Smooth muscle cell (in vitro differentiated cells): ENCODE results near the gene PNMA1. TPM values are rescaled to one million over a fixed set of nuclear protein-coding genes. Genes with fewer than 3 reads are reported as not detected.
A peak's percentile ranks its signal among the peaks of the same experiment; 100 is the strongest.

Experiments
- DNase-seq: peaks from one replicate; lab custom pipeline; 2025; ENCODE audit not compliant: unreplicated experiment; lab: John Stamatoyannopoulos, UW
- H2AFZ ChIP-seq: fragments of 200-600 bp; sonication (generic); 2 replicates; pipeline ENCODE4 v1.6.0; 2016; ENCODE audit warnings: antibody characterized with exemption, low read depth, mild to moderate bottlenecking
- H3F3A ChIP-seq: fragments of 200-600 bp; sonication (generic); 2 replicates; pipeline ENCODE4 v1.6.0; 2017; ENCODE audit warnings: antibody characterized with exemption, low read depth
- H3K27ac ChIP-seq: fragments of 200-600 bp; sonication (generic); 2 replicates; pipeline ENCODE4 v1.5.1; 2016; ENCODE audit warnings: low read depth, mild to moderate bottlenecking
- H3K27me3 ChIP-seq: fragments of 200-600 bp; sonication (generic); 2 replicates; pipeline ENCODE4 v1.6.1; 2016; ENCODE audit warnings: low read depth, mild to moderate bottlenecking
- H3K36me3 ChIP-seq: fragments of 200-600 bp; sonication (generic); 2 replicates; pipeline ENCODE4 v1.5.1; 2016; ENCODE audit warnings: low read depth
- H3K4me1 ChIP-seq: fragments of 200-600 bp; sonication (generic); 2 replicates; pipeline ENCODE4 v1.5.1; 2016; ENCODE audit warnings: low read depth
- H3K4me2 ChIP-seq: fragments of 200-600 bp; sonication (generic); 2 replicates; pipeline ENCODE4 v1.6.0; 2016; ENCODE audit warnings: mild to moderate bottlenecking
- H3K4me3 ChIP-seq: fragments of 200-600 bp; sonication (generic); 2 replicates; pipeline ENCODE4 v1.5.1; 2016; ENCODE audit warnings: mild to moderate bottlenecking
- H3K79me2 ChIP-seq: fragments of 200-600 bp; sonication (generic); 2 replicates; pipeline ENCODE4 v1.6.0; 2016; ENCODE audit warnings: low read depth, mild to moderate bottlenecking
- H3K9ac ChIP-seq: fragments of 200-600 bp; sonication (generic); 2 replicates; pipeline ENCODE4 v1.6.0; 2016; ENCODE audit warnings: low read depth
- H3K9me3 ChIP-seq: fragments of 200-600 bp; sonication (generic); replicated peaks from 2 replicates; pipeline ENCODE4 v1.5.1; 2016; ENCODE audit warnings: low read depth
- H4K20me1 ChIP-seq: fragments of 200-600 bp; sonication (generic); 2 replicates; pipeline ENCODE4 v1.6.0; 2016; ENCODE audit warnings: low read depth
- CTCF ChIP-seq: fragments of 200-600 bp; sonication (generic); IDR thresholded peaks from 2 replicates; pipeline ENCODE4 v1.5.1; 2017; ENCODE audit warnings: borderline replicate concordance, mild to moderate bottlenecking, antibody characterized with exemption; ENCODE audit not compliant: insufficient read depth, poor library complexity, severe bottlenecking
- WGBS: methylation state at CpG from one replicate; pipeline ENCODE4 v1.1.7; 2016; ENCODE audit warnings: low lambda C conversion rate; 5-methylcytosine and 5-hydroxymethylcytosine counted together
- polyA plus RNA-seq: library from polyadenylated mRNA; unstranded; fragments of >200 nt; fragmentation: Nextera tagmentation; extraction: Ambion mirVana; gene quantifications from 2 replicates; pipeline ENCODE4 v1.2.1, GENCODE V29; 2016
- total RNA-seq: library from RNA; depleted of rRNA; stranded (reverse); fragments of >200 nt; gene quantifications from 2 replicates; pipeline ENCODE4 v1.2.3, GENCODE V29; 2014

PNMA1 gene
- total and polyA plus RNA-seq, 2 experiments from 2014 or later, result 22.4 to 52.7 TPM

- DNase-seq, result no peak
- peaks cover 25% of the 10 kb centered on the region for H4K20me1 ChIP-seq
- H3K79me2 ChIP-seq, result no peaks in the 10 kb centered on the region
- peaks cover 16% of the 10 kb centered on the region for H3K4me1 ChIP-seq
- H3K27me3 ChIP-seq, result no peaks in the 10 kb centered on the region
- H3K36me3 ChIP-seq, result no peaks in the 10 kb centered on the region
- no peak for TF ChIP-seq CTCF
- whole genome bisulfite sequencing, result 75% methylated on average over 2 of the region's 2 CpGs
- H3K4me3 ChIP-seq, result no peak overlapping the region
- no peaks in the 10 kb centered on the region for H3K9me3 ChIP-seq
- H3F3A ChIP-seq, result peaks cover 9% of the 10 kb centered on the region
- no peak overlapping the region for H3K9ac ChIP-seq
- no peak overlapping the region for H2AFZ ChIP-seq
- H3K27ac ChIP-seq, result peak overlapping the region; percentile 46
- H3K4me2 ChIP-seq, result peak overlapping the region; percentile 17
These were observed 10.5 kb upstream of the PNMA1 start for GRCh38 chr14:73724696-73725095.

DNA sequence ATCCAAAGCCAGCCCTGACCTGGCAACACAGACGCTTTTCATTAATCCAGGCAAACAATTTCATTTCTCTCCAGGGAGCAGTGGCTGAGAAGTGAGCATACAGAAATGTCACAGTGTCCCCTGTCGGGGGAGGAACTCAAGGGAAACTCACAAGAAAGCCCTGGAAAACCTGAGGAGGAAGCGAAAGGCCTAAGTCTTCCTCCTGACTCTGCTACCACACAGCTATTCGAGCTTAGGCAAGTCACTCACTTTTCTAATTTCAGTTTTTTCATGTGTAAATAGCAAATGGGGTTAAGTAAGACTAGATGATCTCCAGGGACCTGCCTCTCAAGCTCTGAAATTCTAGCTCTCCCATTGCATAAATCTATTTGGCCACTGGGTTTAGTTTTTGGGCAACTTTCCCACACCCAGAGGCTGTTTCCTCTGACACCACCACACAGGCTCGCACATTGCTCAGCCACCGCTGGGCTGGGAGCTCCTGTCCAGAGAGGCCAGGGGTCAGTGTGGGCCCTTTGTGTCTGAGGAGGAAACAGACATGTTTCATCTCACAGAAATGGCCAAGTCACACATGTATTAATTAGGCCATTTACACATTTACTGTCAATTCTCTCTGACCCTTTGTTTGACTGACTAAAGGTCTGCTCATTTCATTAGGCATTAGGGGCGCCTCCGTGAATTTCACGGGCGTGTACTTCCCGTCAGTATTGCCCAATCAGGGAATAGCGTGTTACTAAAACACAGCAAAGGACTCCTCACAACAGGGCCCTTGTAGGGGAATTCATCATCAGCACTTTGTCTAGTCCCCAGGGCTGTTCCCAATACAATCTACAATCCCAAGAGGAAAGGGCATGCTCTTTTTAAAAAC, 9.8 kb upstream of the PNMA1 start:
- H3K36me3 ChIP-seq, result no peaks in the 10 kb centered on the region
- H3K9me3 ChIP-seq, result no peaks in the 10 kb centered on the region
- H3K4me1 ChIP-seq, result peaks cover 15% of the 10 kb centered on the region
- H2AFZ ChIP-seq, result no peak overlapping the region
- no peak for TF ChIP-seq CTCF
- 80% methylated on average over 12 of the region's 12 CpGs for WGBS
- H3K27ac ChIP-seq, result peak overlapping the region; percentile 46
- peaks cover 19% of the 10 kb centered on the region for H4K20me1 ChIP-seq
- no peak overlapping the region for H3K4me3 ChIP-seq
- no peaks in the 10 kb centered on the region for H3K79me2 ChIP-seq
- H3K9ac ChIP-seq, result no peak overlapping the region
- no peaks in the 10 kb centered on the region for H3K27me3 ChIP-seq
- H3F3A ChIP-seq, result peaks cover 3% of the 10 kb centered on the region
- H3K4me2 ChIP-seq, result peak overlapping the region; percentile 17
- DNase-seq, result no peak

- 82% methylated on average over 7 of the region's 7 CpGs for WGBS
- no peak for TF ChIP-seq CTCF
- no peaks in the 10 kb centered on the region for H3F3A ChIP-seq
- H3K4me2 ChIP-seq, result no peak overlapping the region
- no peak overlapping the region for H3K4me3 ChIP-seq
- DNase-seq, result no peak
- H3K27me3 ChIP-seq, result no peaks in the 10 kb centered on the region
- H3K27ac ChIP-seq, result peak overlapping the region; percentile 46
- H3K4me1 ChIP-seq, result peaks cover 10% of the 10 kb centered on the region
- H3K9ac ChIP-seq, result no peak overlapping the region
- no peak overlapping the region for H2AFZ ChIP-seq
- no peaks in the 10 kb centered on the region for H3K36me3 ChIP-seq
- no peaks in the 10 kb centered on the region for H3K9me3 ChIP-seq
- no peaks in the 10 kb centered on the region for H3K79me2 ChIP-seq
- H4K20me1 ChIP-seq, result peaks cover 14% of the 10 kb centered on the region
These were observed 9.2 kb upstream of the PNMA1 start for GRCh38 chr14:73723406-73723796.

GRCh38 chr14:73722581-73722980, 8.4 kb upstream of the PNMA1 start:
- Histone ChIP-seq H4K20me1 (peaks cover 11% of the 10 kb centered on the region), H3F3A (no peaks in the 10 kb centered on the region), H3K4me2 (no peak overlapping the region), H3K79me2 (no peaks in the 10 kb centered on the region), H3K9me3 (no peaks in the 10 kb centered on the region), H2AFZ (no peak overlapping the region), H3K27ac (no peak overlapping the region), H3K27me3 (no peaks in the 10 kb centered on the region), H3K36me3 (no peaks in the 10 kb centered on the region), H3K4me1 (peaks cover 13% of the 10 kb centered on the region), H3K4me3 (no peak overlapping the region), H3K9ac (no peak overlapping the region)
- DNase-seq, result no peak
- TF ChIP-seq CTCF, result no peak
- 98% methylated on average over 10 of the region's 10 CpGs for WGBS
